GM23248 (cell line): Measurements from ENCODE around the gene CARD8. TPM values are rescaled to one million over a fixed set of nuclear protein-coding genes. Genes with fewer than 3 reads are reported as not detected.

ENCODE experiments used
- DNase-seq: peaks from one replicate; pipeline ENCODE4 v3.0.0-alpha.2; 2015
- H2AFZ ChIP-seq: fragments of 200-600 bp; sonication (generic); 2 replicates; pipeline ENCODE4 v1.6.1; 2016; ENCODE audit warnings: antibody characterized with exemption
- H3F3A ChIP-seq: fragments of 200-600 bp; sonication (generic); 2 replicates; pipeline ENCODE4 v1.6.1; 2016; ENCODE audit warnings: mild to moderate bottlenecking, antibody characterized with exemption, mixed run types; ENCODE audit not compliant: insufficient read depth
- H3K27ac ChIP-seq: fragments of 200-600 bp; sonication (generic); 2 replicates; pipeline ENCODE4 v1.5.1; 2016; ENCODE audit warnings: mild to moderate bottlenecking
- H3K27me3 ChIP-seq: fragments of 200-600 bp; sonication (generic); replicated peaks from 2 replicates; pipeline ENCODE4 v1.6.1; 2016; ENCODE audit warnings: mild to moderate bottlenecking; ENCODE audit not compliant: insufficient read depth
- H3K36me3 ChIP-seq: fragments of 200-600 bp; sonication (generic); 2 replicates; pipeline ENCODE4 v1.6.1; 2016; ENCODE audit warnings: low read depth, mild to moderate bottlenecking
- H3K4me1 ChIP-seq: fragments of 200-600 bp; sonication (generic); 2 replicates; pipeline ENCODE4 v1.6.1; 2016; ENCODE audit warnings: mild to moderate bottlenecking; ENCODE audit not compliant: insufficient read depth
- H3K4me2 ChIP-seq: fragments of 200-600 bp; sonication (generic); one replicate; pipeline ENCODE4 v1.6.1; 2016; ENCODE audit warnings: mild to moderate bottlenecking; ENCODE audit not compliant: unreplicated experiment
- H3K4me3 ChIP-seq: fragments of 200-600 bp; sonication (generic); 2 replicates; pipeline ENCODE4 v1.5.1; 2016; ENCODE audit warnings: mild to moderate bottlenecking
- H3K79me2 ChIP-seq: fragments of 200-600 bp; sonication (generic); 2 replicates; pipeline ENCODE4 v1.6.1; 2016; ENCODE audit warnings: mild to moderate bottlenecking; ENCODE audit not compliant: insufficient read depth
- H3K9ac ChIP-seq: fragments of 200-600 bp; sonication (generic); 2 replicates; pipeline ENCODE4 v1.6.1; 2016; ENCODE audit warnings: mild to moderate bottlenecking
- H3K9me2 ChIP-seq: fragments of 200-600 bp; sonication (generic); 2 replicates; pipeline ENCODE4 v1.6.1; 2016; ENCODE audit warnings: mixed run types, mild to moderate bottlenecking, moderate library complexity; ENCODE audit not compliant: insufficient read depth
- H3K9me3 ChIP-seq: fragments of 200-600 bp; sonication (generic); one replicate; pipeline ENCODE4 v1.6.1; 2017; ENCODE audit warnings: low read depth
- H4K20me1 ChIP-seq: fragments of 200-600 bp; sonication (generic); 2 replicates; pipeline ENCODE4 v1.6.0; 2016; ENCODE audit not compliant: insufficient read depth
- EZH2 ChIP-seq: fragments of 200-600 bp; sonication (generic); IDR thresholded peaks from 2 replicates; pipeline ENCODE4 v1.6.1; 2018; ENCODE audit warnings: antibody characterized with exemption, mild to moderate bottlenecking; ENCODE audit not compliant: insufficient read depth, poor library complexity, severe bottlenecking
- EZH2phosphoT487 ChIP-seq: fragments of 200-600 bp; sonication (generic); IDR thresholded peaks from 2 replicates; pipeline ENCODE4 v1.6.1; 2018; ENCODE audit warnings: antibody characterized with exemption, moderate library complexity, mild to moderate bottlenecking, low read depth; ENCODE audit not compliant: insufficient read depth
- WGBS, 2 experiments: methylation state at CpG; one replicate each; pipeline ENCODE4 v1.1.6; 2015 to 2017; ENCODE audit warnings: low lambda C conversion rate in 2 of 2, low coverage in 1 of 2; ENCODE audit errors: missing lambda C conversion rate in 2 of 2; 5-methylcytosine and 5-hydroxymethylcytosine counted together
- in situ Hi-C: fragments of 300-500 bp; cut with MboI; formaldehyde crosslinking; loops from 2 replicates; pipeline ENCODE4 v1.15.0; 2020
- polyA plus RNA-seq: library from polyadenylated mRNA; unstranded; fragments of >200 nt; fragmentation: Nextera tagmentation; extraction: Ambion mirVana; gene quantifications from 2 replicates; pipeline ENCODE4 v1.2.1, GENCODE V29; 2016
- total RNA-seq: library from RNA; depleted of rRNA; stranded (reverse); fragments of >200 nt; shearing (Covaris generic); gene quantifications from 2 replicates; pipeline ENCODE4 v1.2.3, GENCODE V29; 2014

The CARD8 gene
- total and polyA plus RNA-seq, 2 experiments from 2014 or later = 6.3 to 12.9 TPM

DNA sequence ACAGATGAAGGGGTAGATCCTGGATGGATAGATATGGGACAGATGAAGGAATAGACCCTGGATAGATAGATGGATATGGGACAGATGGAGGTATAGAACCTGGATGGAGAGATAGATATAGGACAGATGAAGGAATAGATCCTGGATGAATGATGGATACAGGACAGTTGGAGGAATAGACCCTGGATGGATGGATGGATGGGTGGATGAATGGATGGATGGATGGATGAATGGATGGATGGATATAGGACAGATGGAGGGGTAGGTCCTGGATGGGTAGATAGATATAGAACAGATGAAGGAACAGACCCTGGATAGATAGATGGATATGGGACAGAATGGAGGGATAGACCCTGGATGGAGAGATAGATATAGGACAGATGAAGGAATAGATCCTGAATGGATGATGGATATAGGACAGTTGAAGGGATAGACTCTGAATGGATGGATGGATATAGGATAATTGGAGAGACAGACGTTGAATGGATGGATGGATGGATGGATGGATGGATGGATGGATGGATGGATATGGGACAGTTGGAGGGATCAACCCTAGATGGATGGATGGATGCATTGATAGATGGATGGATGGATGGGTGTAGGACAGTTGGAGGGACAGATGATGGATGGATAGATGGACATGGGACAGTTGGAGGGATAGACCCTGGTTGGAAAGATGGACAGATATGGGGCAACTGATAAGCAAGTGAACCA lies 46.3 kb upstream of the CARD8 start:
- no peaks in the 10 kb centered on the region for H4K20me1 ChIP-seq
- no peak overlapping the region for H2AFZ ChIP-seq
- no peaks in the 10 kb centered on the region for H3K9me2 ChIP-seq
- no peak overlapping the region for H3K9ac ChIP-seq
- no peak overlapping the region for H3K4me2 ChIP-seq
- no peak overlapping the region for H3K27ac ChIP-seq
- no peaks in the 10 kb centered on the region for H3K4me1 ChIP-seq
- 60 to 85% methylated on average over 1 of the region's 1 CpG for WGBS, 2 experiments
- no peaks in the 10 kb centered on the region for H3K79me2 ChIP-seq
- H3K27me3 ChIP-seq = 0 out of 2 replicates have a peak, but pooled peaks cover 5% of the 10 kb centered on the region
- no peak overlapping the region for H3K4me3 ChIP-seq
- in situ Hi-C loops = no loop called here
- H3F3A ChIP-seq = no peaks in the 10 kb centered on the region
- H3K9me3 ChIP-seq = no peaks in the 10 kb centered on the region
- no peaks in the 10 kb centered on the region for H3K36me3 ChIP-seq
- TF ChIP-seq EZH2 (no peak), EZH2phosphoT487 (no peak)
- DNase-seq = no peak

DNA sequence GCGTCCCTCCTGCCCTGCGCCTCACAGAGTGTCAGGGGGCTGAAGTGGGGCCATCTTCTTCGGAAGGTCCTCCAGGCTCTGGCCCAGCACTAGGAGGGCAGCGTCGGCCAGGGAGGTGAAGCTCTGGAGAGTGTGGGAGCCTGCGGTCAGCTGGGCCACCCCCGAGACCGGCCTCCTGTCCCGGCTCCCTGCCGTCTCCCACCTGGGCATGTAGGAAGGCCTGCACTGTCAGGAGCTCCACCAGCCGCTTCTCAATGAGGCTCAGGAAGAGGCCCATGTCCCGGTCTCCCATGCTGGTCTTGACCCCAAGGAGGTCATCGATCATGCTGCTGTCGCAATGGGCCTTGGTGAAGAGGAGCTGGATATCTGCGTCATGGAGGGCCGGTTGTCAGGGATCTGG lies 42.3 kb upstream of the CARD8 start:
- Histone ChIP-seq H2AFZ (no peak overlapping the region), H3K9ac (no peak overlapping the region), H3K27ac (no peak overlapping the region), H3K9me2 (no peaks in the 10 kb centered on the region), H3K4me1 (peaks cover 2% of the 10 kb centered on the region; the same call in 1 of the 2 replicates), H3K9me3 (no peaks in the 10 kb centered on the region), H3K79me2 (no peaks in the 10 kb centered on the region), H3K4me2 (no peak overlapping the region), H3K36me3 (no peaks in the 10 kb centered on the region), H3F3A (peaks cover 6% of the 10 kb centered on the region; the same call in 1 of the 2 replicates), H3K27me3 (no peaks in the 10 kb centered on the region), H4K20me1 (no peaks in the 10 kb centered on the region), H3K4me3 (no peak overlapping the region)
- in situ Hi-C loops = no loop called here
- no peak for TF ChIP-seq EZH2phosphoT487
- no peak for TF ChIP-seq EZH2
- 86 to 89% methylated on average over 11 to 16 of the region's 16 CpGs for WGBS, 2 experiments
- DNase-seq = no peak

DNA sequence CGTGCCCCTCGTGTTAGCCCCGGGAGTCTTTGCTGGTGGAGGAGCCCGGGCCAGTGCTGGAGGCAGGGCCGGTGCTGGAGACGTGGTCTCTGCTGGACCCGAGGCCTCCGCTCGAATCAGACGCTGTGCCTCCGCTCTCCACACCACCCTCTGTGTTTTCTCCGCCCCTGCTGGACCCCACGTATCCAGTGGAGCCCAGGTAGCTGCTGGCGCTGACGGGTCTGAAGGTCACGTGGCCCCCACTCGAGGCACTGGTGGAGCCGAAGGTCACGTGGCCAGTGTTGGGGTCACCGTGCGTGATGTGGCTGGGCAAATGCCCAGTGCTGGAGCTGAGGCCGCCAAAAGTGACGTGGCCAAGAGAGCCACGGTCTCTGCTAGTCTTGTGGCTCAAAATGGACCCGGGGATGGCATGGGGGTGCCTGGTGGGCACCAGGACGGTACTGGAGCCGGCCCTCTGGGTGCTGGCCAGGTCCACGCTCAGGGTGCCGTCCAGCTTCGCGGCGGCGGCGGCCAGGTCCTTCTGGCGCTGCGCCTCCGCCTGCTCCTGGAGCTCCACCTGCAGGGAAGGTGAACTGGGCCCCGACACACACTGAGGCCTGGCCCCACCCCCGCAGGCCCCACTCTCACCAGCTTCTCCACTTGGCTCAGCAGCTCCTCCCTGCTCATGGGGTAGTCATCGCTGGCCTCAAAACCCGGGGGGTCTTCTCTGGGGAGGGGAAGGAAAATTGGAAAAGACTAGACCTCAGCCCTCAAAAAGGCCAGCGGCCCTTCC lies 41.4 kb upstream of the CARD8 start:
- no peak overlapping the region for H3K4me2 ChIP-seq
- H3K4me1 ChIP-seq = peaks cover 7% of the 10 kb centered on the region; the same call in 1 of the 2 replicates
- no peaks in the 10 kb centered on the region for H3K27me3 ChIP-seq
- H3K9me2 ChIP-seq = no peaks in the 10 kb centered on the region
- no peak overlapping the region for H3K9ac ChIP-seq
- in situ Hi-C loops = no loop called here
- no peaks in the 10 kb centered on the region for H3K79me2 ChIP-seq
- H3F3A ChIP-seq = peaks cover 10% of the 10 kb centered on the region; the same call in 1 of the 2 replicates
- no peak for TF ChIP-seq EZH2phosphoT487
- no peak for TF ChIP-seq EZH2
- DNase-seq = no peak
- no peaks in the 10 kb centered on the region for H3K9me3 ChIP-seq
- H3K27ac ChIP-seq = no peak overlapping the region
- 74 to 81% methylated on average over 30 to 39 of the region's 42 CpGs for WGBS, 2 experiments
- no peak overlapping the region for H2AFZ ChIP-seq
- H4K20me1 ChIP-seq = no peaks in the 10 kb centered on the region
- H3K36me3 ChIP-seq = no peaks in the 10 kb centered on the region
- H3K4me3 ChIP-seq = no peak overlapping the region

DNA sequence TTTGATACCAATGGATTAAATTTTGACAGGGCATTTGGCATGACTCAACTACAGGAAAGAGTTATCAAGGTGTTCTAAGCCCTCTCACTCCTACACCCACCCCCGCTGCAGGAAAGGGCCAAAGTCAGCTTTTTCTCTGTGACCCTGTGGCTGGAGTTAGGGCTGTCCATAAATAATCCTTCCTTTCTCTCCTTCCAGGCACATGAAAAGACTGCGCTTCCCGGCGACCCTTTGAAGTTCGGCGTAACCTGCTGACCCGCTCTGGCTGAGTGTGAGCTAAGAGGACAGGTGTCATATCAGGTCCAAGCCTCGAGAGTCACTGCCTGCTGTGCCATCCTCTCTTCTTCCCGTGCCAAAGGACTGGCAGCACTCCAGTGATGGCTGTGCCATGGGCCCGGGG lies 39.7 kb upstream of the CARD8 start:
- in situ Hi-C loops = no loop called here
- H3K9ac ChIP-seq = no peak overlapping the region
- WGBS, 2 experiments = 45 to 49% methylated on average over 10 of the region's 10 CpGs

More for the DNA sequence above, 39.7 kb upstream of the CARD8 start:
- TF ChIP-seq EZH2phosphoT487 (no peak), EZH2 (no peak)
- Histone ChIP-seq H3K4me1 (peaks cover 13% of the 10 kb centered on the region), H3K4me3 (no peak overlapping the region), H3K4me2 (no peak overlapping the region), H3K79me2 (no peaks in the 10 kb centered on the region), H4K20me1 (no peaks in the 10 kb centered on the region), H2AFZ (no peak overlapping the region), H3K36me3 (no peaks in the 10 kb centered on the region), H3F3A (peaks cover 10% of the 10 kb centered on the region; the same call in 1 of the 2 replicates), H3K27me3 (no peaks in the 10 kb centered on the region), H3K9me2 (no peaks in the 10 kb centered on the region), H3K27ac (no peak overlapping the region), H3K9me3 (no peaks in the 10 kb centered on the region)
- DNase-seq = no peak
